RWPE1 (cell line): ENCODE measurements around the gene DCDC1.

ENCODE experiments used
- CTCF ChIA-PET: fragments of 350-600 bp; sonication (Branson Sonifier 250); formaldehyde crosslinking; extraction: SDS; loops from one replicate; lab custom pipeline; 2021; lab: Yijun Ruan, JAX
- POLR2A ChIA-PET: fragments of 400-600 bp; formaldehyde crosslinking; extraction: SDS; loops from one replicate; lab custom pipeline; 2020; ENCODE audit warnings: antibody characterized with exemption; ENCODE audit not compliant: low non-redundant PET; lab: Yijun Ruan, JAX
- DNase-seq: peaks from one replicate; pipeline ENCODE4 v3.0.0; 2012; ENCODE audit warnings: low spot score
- H3K27ac ChIP-seq: fragments of 450-650 bp; 2 replicates; pipeline ENCODE4 v1.5.1; 2017
- CTCF ChIP-seq: fragments of 450-650 bp; conservative IDR thresholded peaks from 2 replicates; pipeline ENCODE4 v1.5.1; 2017; ENCODE audit warnings: low read depth, mild to moderate bottlenecking

DCDC1 gene

GRCh38 chr11:30830681-30831080 lies 538.9 kb downstream of the DCDC1 start:
- POLR2A ChIA-PET = no interaction called here
- no peak for TF ChIP-seq CTCF
- no peak overlapping the region for H3K27ac ChIP-seq
- no peak for DNase-seq
- CTCF ChIA-PET = no interaction called here

DNA sequence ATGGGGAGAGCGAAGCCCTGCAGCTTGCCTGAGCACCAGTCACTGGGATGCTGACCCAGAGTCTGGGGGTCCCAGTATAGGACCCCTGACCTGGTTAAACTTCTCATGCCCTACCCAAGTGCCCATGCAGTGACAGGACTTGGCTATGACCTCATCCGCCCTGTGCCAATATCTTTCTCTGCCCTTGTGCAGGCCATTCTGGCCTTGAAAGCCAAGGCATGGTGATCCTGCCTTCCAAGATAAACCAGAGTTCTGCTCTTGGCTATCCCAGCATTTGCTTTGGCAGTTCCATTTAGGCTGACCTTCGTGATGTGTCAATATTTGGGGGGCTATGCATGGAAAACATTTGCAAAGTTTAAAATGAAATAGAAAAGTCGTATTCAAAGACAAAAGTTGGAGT lies 542.6 kb downstream of the DCDC1 start:
- TF ChIP-seq CTCF = no peak
- DNase-seq = no peak
- no peak overlapping the region for H3K27ac ChIP-seq
- POLR2A ChIA-PET = no interaction called here
- CTCF ChIA-PET = no interaction called here

- ChIA-PET POLR2A (no interaction called here), CTCF (interaction anchor here (0.6 kb wide), 1 partner anchor 794 kb away, joined by 4 read pairs; no protein-coding TSS in a partner anchor)
- TF ChIP-seq CTCF = no peak
- DNase-seq = no peak
- no peak overlapping the region for H3K27ac ChIP-seq
Measured at GRCh38 chr11:30825723-30826122, 543.8 kb downstream of the DCDC1 start.

GRCh38 chr11:30823119-30823518 lies 546.4 kb downstream of the DCDC1 start:
- DNase-seq = no peak
- ChIA-PET CTCF (interaction anchor here (0.6 kb wide), 1 partner anchor 86 kb away, joined by 3 read pairs; no protein-coding TSS in a partner anchor), POLR2A (no interaction called here)
- H3K27ac ChIP-seq = no peak overlapping the region
- TF ChIP-seq CTCF = no peak

- DNase-seq = no peak
- TF ChIP-seq CTCF = no peak
- ChIA-PET CTCF (no interaction called here), POLR2A (no interaction called here)
- no peak overlapping the region for H3K27ac ChIP-seq
Measured at GRCh38 chr11:30821438-30821965, 548.0 kb downstream of the DCDC1 start.

DNA sequence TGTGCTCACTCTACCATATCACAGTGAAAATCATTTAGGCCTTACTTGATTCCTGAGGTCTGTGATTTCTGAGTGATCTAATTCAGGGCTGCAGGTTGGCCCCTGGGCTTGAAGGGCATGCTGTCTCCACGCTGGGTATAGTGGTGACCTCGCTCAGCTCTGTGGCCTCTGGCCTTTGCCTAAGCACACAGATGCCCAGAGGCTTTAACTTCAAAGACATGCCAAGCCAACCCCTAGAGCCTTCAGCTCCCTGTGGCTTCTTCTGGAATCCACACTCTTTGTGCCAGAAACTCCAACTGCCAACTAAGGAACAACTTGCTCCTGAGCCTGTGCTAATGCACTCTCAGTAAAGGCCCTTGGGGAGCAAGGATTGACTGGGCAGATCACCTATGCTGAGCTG lies 550.8 kb downstream of the DCDC1 start:
- no peak overlapping the region for H3K27ac ChIP-seq
- TF ChIP-seq CTCF = no peak
- ChIA-PET POLR2A (no interaction called here), CTCF (no interaction called here)
- no peak for DNase-seq
